ENCODE results near the gene KCNH2.

KCNH2 gene

DNA sequence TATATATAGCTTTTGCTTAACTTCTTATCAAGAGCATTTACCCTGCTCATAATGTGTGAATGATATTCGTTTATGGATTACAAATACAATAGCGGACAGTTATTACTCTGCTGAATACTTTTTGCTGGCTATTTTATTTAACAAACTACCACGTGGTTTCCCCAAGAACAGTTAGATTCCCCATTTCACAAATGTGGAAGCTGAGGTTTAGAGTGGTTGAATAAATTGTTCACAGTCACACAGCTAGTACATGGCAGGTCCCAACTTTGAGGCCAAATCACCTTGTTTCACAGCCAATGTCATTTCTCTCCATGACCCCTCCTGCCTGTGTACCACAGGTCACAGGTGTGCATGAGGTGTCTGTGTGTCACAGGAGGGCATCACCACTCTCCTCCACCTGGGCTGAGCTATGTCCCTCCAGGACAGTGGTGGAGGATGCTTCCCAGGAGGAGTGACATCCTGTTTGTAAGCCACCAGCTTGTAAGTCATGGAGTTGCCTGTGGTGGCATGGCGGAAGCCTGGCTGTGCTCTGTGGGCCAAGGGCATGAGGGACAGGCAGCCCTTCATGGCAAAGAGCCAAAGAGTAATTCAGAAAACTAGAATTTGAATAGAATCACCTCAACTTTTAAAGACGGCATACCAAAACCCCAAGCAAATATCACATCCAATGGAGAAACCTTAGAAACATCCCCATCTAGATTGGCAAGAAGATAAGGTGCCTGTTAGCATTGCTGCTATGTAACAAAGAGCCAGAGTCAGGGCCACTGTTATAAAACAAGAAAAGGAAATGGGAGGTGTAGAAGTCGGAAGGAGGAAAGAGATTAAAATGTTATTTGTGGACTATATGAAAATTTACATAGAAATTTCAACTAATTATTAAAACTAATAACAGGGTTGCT, 73.9 kb downstream of the KCNH2 start:
- peak; percentile 33 for DNase-seq (ENCODE audit: low spot score)

DNA sequence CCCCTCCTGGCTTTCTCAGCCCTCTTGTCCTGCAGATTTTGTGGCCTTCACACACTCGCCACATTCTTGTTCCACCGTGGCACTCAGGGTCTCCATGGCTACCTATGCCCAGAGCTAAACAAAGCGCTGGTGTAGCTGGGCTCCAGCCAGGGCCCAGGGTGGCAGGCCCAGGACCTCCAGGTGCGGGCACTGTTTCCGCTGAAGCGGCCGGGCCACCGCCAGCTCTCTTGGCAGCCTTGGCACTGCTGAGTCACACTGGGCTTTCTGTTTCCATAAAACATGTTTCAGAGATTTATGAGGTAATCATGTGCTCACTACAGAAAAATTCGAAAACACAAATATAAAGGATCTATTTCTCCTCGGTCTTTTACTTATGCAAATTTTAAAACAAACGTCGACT, 74.5 kb downstream of the KCNH2 start:
- DNase-seq (ENCODE audit: low spot score), result peak; percentile 85

DNA sequence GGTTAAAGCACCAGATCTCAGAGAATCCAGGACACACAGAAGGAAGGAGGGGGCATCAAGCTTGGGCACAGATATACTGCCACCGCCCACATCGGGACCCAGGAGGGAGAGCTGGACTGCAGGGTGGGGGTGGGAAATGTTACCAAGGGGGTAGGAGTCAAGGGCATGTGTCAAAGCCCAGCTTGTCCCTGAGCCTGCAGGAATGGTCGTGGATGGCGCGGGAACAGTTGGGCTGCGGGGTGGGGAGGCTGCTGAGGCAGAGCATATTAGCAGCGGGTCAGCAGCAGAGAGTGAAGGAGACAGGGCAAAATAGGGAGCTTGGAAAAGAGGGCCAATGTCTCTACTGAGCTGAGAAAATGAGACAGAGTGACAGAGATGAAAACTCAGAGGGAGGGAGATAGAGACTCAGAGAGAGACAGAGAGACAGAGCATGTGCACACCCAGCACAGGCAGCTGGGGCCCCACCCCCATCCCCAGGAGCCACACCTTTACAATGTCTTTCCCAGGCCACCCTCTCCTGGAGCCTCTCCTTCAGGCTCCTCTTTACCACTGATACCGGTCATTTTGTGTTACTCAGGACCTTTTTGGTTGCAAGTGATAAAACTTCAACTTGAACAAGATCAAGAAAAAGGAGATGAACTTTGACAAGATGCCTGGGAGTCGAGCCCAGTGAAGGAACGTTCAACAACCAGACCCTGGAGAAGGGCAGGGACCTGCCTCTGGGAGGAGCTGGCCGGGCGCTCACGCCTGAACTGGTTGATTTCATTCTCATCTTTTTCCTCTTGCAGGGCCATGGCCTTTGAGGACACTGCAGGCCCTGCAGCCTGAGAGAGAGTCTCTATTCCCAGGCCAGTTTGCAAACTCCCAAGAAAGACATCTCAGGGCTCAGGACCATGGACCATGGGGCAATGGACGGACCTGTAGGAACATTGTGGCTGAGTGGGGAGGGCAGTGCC, 75.8 kb downstream of the KCNH2 start:
- DNase-seq (ENCODE audit: low spot score), result no peak

DNA sequence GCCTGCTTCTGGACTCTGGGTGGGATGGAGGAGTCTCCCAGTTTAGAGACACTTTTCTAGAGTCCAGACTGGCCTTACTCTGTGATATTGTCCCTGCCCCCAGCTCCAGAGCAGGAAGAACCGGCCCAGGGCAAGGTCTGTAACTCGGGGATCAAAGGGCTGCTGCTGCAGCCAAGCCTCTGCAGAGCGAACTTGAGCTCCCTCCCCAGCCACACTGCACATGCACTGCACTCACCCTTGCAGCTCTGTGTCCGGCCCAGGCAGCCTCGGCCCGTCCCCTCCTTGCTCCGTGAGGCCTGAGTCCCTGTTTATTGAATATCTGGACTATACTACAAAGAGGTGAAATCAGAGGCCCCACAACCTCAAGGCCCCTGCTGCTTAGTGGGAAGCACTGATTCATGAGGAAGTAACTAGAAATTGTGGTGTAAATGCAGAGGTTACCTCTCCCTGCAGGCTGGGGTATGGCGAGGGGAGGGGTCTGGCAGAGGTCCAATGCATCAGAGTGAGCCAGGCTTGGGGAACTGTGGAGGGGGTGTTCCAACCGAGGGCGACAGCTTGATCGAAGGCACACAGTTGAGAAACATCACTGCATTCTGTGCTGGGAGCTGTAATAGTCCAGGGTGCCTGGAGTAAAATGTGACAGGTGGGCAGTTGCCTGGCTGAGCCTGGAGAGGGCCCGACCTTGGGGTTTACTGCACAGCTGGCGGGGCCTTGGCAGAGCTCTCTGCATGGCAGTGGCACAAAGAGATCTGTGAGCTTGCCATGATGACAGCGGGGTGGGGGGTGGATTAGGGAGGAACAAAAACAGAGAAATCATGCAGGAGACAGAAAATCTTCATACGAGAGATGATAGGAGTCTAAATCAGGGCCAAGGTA, 76.7 kb downstream of the KCNH2 start:
- DNase-seq (ENCODE audit: low spot score), result peak; percentile 71

DNA sequence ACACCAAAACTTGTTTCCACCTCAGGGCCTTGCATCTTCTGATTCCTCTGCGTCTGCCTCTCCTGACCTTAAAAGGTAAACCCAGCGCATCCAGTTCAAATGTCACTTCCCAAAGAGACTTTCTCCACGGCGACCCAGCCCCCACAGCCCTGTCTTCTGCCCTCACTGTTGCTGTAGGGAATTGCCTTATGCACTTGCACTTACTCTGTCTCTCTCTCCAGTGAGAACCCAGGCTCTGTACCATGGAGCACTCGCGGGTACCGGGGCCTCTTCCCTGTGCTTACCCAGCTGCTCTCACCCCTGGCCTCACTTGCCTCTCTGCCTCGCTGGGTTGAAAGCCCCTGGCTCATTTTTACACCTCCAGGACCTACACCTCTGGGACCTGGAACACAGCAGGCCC, 77.4 kb downstream of the KCNH2 start:
- no peak for DNase-seq (ENCODE audit: low spot score)

DNA sequence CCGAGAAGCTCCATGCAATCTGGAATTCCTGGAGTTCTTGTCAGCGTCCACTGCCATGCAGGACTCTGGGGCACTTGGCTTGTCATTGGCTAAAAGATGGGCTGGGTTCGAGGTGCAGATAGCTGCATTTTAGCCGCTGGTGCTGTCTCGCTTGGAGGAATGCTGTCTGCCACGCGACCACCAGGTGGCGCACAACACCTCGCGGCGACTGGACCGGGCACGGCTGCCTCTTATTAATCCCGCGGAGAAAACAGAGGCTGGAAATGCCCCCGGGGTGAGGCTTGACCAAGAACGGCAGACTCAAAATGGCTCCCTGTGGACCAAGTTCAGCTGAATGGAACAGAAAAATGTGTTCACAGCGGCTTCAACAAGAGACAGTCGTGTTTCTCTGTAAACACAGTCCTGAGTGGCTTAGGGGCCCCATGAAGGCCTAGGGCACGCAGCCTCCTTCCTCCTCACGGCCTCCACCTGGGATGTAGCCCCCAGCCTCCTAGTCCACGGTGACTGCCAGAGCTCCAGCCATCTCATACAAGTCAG, 79.6 kb downstream of the KCNH2 start:
- DNase-seq (ENCODE audit: low spot score), result peak; percentile 76

DNA sequence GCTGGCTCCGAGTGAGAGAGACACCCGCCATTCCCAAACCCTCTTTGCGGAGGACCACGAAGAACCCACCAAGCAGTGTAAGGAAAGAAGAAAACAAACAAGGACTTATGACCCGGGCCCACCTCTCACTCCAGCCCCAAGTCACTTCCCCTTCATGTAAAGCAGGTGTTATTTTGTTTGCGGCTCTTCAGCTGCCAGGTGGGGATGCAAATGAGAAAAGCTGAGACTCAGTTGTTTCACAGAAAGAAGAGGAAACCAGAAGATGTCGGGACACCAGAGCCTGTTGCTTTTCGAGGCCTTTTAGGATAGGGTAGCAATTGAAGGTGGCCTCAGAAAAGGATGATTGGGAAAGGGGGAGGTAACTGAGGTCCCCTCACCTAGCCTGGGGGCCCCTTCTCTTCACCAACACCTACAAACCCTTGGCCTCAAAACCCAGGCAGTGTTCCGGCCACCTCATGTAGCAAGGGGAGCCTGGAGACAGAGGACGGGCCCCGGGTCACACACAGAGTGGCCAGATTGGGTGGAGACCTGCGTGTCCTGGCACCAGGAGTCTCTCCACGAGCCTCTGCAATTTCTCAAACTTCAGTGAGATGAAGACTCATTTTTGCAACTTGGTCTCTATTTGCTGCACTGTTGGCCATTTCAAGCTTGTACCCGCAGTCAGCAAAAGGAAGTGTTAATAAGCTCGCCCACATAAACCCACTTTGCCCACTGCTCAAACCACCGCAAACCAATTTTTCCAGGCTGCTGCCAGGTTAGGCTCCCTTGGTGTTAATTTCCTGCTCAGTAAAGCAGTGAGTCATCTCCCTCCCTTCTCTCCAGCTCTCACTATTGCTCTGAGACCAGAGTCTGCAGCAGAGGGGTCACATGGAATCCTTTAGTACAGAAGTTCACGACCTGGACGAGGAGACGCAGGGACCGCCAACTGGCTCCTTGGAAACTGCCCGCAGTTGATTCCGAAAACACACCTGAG, 80.3 kb downstream of the KCNH2 start:
- DNase-seq (ENCODE audit: low spot score), result peak; percentile 60

DNA sequence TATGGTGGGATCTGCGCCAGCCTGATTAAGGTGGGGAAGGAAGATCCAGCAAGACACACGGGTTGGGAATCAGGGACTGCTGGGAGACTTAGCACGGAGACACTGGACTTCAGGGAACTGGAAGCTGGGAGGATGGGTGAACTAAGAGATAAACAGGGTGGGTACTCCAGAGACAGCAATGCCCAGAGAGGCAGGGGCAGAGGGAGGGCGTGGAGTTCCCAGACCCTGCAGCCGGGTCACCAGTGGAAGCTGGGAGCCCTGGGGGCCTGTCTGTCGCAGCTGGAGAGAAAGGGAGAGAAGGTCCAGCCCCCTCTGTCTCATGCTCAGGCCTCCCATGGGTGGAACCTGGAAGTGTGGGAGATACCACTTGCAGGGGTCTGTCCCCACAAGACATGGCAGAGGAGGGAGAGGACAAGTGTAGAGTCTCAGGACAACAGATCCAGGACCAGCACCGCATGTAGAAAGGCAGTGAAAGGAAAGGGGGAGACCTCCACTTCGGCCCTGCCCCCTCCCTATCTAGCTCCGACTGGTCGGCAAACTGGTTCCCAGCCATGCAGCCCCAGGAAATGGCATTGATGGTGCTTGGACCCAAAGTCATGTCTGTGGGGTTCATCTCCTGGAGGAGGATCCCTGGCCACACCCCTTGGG, 81.4 kb downstream of the KCNH2 start:
- DNase-seq (ENCODE audit: low spot score), result no peak

DNA sequence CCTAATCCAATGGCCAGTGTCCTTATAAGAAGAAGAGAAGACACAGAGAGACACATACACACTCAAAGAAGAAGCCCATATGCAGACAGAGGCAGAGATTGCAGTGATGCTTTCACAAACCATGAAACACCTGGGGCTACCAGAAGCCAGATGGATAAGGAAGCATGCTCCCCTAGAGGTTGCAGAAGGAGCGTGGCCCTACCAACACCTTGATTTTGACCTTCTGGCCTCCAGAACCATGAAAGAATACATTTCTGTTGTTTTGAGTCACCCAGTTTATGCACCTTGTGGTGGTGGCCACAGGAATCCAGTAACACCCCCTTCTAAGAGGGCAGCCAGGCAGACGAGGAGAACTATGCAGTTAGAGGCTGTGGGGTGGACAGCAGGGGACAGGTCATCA, 82.3 kb downstream of the KCNH2 start:
- DNase-seq (ENCODE audit: low spot score), result peak; percentile 47

All from kidney tubule cell (primary cell).